ENCODE measurements around the gene PCDHGB5.
"Not testable (repeated sequence)": the region's sequence is repeated elsewhere in the genome, so short reads cannot be mapped to it uniquely, and the experiment has no call there.

PCDHGB5 gene

GRCh38 chr5:141397756-141398551 is at the start of gene PCDHGB5:
Gene PCDHGB5, plus strand, starts transcription at chr5:141397947. Its CDS starts 181 bp downstream, at chr5:141398128.
- peak; percentile 44 for DNase-seq

GRCh38 chr5:141349917-141350619 is 47.7 kb upstream of the PCDHGB5 start, which contains the start of gene PCDHGB1:
Gene PCDHGB1, plus strand, starts transcription at chr5:141350099. Its CDS starts 162 bp downstream, at chr5:141350261.
- DNase-seq = no peak

GRCh38 chr5:141351591-141351990 is 46.2 kb upstream of the PCDHGB5 start:
- DNase-seq = no peak

- DNase-seq = no peak
Observed at GRCh38 chr5:141354900-141355469, 42.8 kb upstream of the PCDHGB5 start, which contains the start of gene PCDHGA4. Gene PCDHGA4, plus strand, starts transcription at chr5:141355021. Its CDS starts 87 bp downstream, at chr5:141355108.

GRCh38 chr5:141355641-141356040 is 42.1 kb upstream of the PCDHGB5 start:
- DNase-seq = no peak

- DNase-seq = no peak
Observed at GRCh38 chr5:141356133-141356532, 41.6 kb upstream of the PCDHGB5 start.

GRCh38 chr5:141356950-141357349 is 40.8 kb upstream of the PCDHGB5 start:
- no peak for DNase-seq

GRCh38 chr5:141359790-141360426 is 37.8 kb upstream of the PCDHGB5 start, which contains the start of gene PCDHGB2:
Gene PCDHGB2, plus strand, starts transcription at chr5:141359994. Its CDS starts 142 bp downstream, at chr5:141360136.
- no peak for DNase-seq

GRCh38 chr5:141360685-141361084 is 37.1 kb upstream of the PCDHGB5 start:
- DNase-seq = no peak

- DNase-seq = no peak
Observed at GRCh38 chr5:141362719-141363118, 35.0 kb upstream of the PCDHGB5 start.

GRCh38 chr5:141363952-141364660 is 33.6 kb upstream of the PCDHGB5 start, which contains the start of gene PCDHGA5:
Gene PCDHGA5, plus strand, starts transcription at chr5:141364162. Its CDS starts 169 bp downstream, at chr5:141364331.
- DNase-seq = no peak

GRCh38 chr5:141366016-141366896 is 31.5 kb upstream of the PCDHGB5 start:
- no peak for DNase-seq

- DNase-seq = no peak
Observed at GRCh38 chr5:141369994-141370848, 27.5 kb upstream of the PCDHGB5 start, which contains the start of gene PCDHGB3. Gene PCDHGB3, plus strand, starts transcription at chr5:141370242. Its CDS starts 153 bp downstream, at chr5:141370395.

GRCh38 chr5:141371572-141372475 is 25.9 kb upstream of the PCDHGB5 start:
- no peak for DNase-seq

GRCh38 chr5:141373673-141374317 is 24.0 kb upstream of the PCDHGB5 start, which contains the start of gene PCDHGA6:
Gene PCDHGA6, plus strand, starts transcription at chr5:141373891. Its CDS starts 193 bp downstream, at chr5:141374084.
- no peak for DNase-seq

- no peak for DNase-seq
Observed at GRCh38 chr5:141374627-141375026, 23.1 kb upstream of the PCDHGB5 start.

- not testable (repeated sequence) for DNase-seq
Observed at GRCh38 chr5:141375444-141376155, 22.1 kb upstream of the PCDHGB5 start.

All from kidney glomerular epithelial cell (primary cell).